ENCODE results near the gene CACFD1. TPM values are rescaled to one million over a fixed set of nuclear protein-coding genes. Genes with fewer than 3 reads are reported as not detected.

The CACFD1 gene
- polyA plus RNA-seq, 1 donor from 2014 or later: 75.4 TPM

GRCh38 chr9:133467101-133467500 lies 7.3 kb downstream of the CACFD1 start:
- no peaks in the 10 kb centered on the region for H3K9me3 ChIP-seq (ENCODE audit: low read length)
- H3K9ac ChIP-seq (ENCODE audit: low read length): no peak overlapping the region
- H4K20me1 ChIP-seq (ENCODE audit: insufficient read depth): peaks cover 3% of the 10 kb centered on the region
- H3K9me2 ChIP-seq (ENCODE audit: insufficient read depth, low read length): no peaks in the 10 kb centered on the region
- H2AFZ ChIP-seq (ENCODE audit: low read depth, low read length): no peak overlapping the region
- H3F3A ChIP-seq (ENCODE audit: insufficient read depth, low read length, poor library complexity, severe bottlenecking): no peaks in the 10 kb centered on the region
- no peak overlapping the region for H3K4me2 ChIP-seq (ENCODE audit: low read length)
- H3K79me2 ChIP-seq (replicated peaks; ENCODE audit: insufficient read depth, low read length): peaks cover 12% of the 10 kb centered on the region
- peaks cover 5% of the 10 kb centered on the region for H3K36me3 ChIP-seq (ENCODE audit: insufficient read depth, low read length)
- H3K27me3 ChIP-seq (ENCODE audit: insufficient read depth, low read depth, low read length): no peaks in the 10 kb centered on the region
- H3K27ac ChIP-seq (ENCODE audit: low read length): no peak overlapping the region
- no peak overlapping the region for H3K4me3 ChIP-seq (ENCODE audit: low read length)
- TF ChIP-seq MXI1 (conservative IDR thresholded peaks at IDR 0.05; ENCODE audit: poor library complexity, severe bottlenecking) (no peak), POLR2AphosphoS5 (IDR thresholded peaks at IDR 0.05) (no peak), SMC3 (conservative IDR thresholded peaks at IDR 0.05; ENCODE audit: poor library complexity) (no peak), EP300 (conservative IDR thresholded peaks at IDR 0.05; ENCODE audit: poor library complexity, severe bottlenecking) (no peak), CTCF (IDR thresholded peaks at IDR 0.05; ENCODE audit: poor library complexity, severe bottlenecking) (no peak), RAD21 (conservative IDR thresholded peaks at IDR 0.05) (no peak), REST (IDR thresholded peaks at IDR 0.05; ENCODE audit: borderline replicate concordance) (no peak), TAF1 (IDR thresholded peaks at IDR 0.05; ENCODE audit: low read depth) (no peak), EZH2 (IDR thresholded peaks at IDR 0.05; ENCODE audit: borderline replicate concordance, insufficient read depth, low read length, poor library complexity, severe bottlenecking) (no peak)

GRCh38 chr9:133468374-133468773 lies 8.6 kb downstream of the CACFD1 start:
- H3F3A ChIP-seq (ENCODE audit: insufficient read depth, low read length, poor library complexity, severe bottlenecking): no peaks in the 10 kb centered on the region
- H2AFZ ChIP-seq (ENCODE audit: low read depth, low read length): no peak overlapping the region
- no peaks in the 10 kb centered on the region for H3K9me3 ChIP-seq (ENCODE audit: low read length)
- H4K20me1 ChIP-seq (ENCODE audit: insufficient read depth): peaks cover 3% of the 10 kb centered on the region
- peaks cover 5% of the 10 kb centered on the region for H3K36me3 ChIP-seq (ENCODE audit: insufficient read depth, low read length)
- H3K79me2 ChIP-seq (replicated peaks; ENCODE audit: insufficient read depth, low read length): no peaks in the 10 kb centered on the region
- TF ChIP-seq REST (IDR thresholded peaks at IDR 0.05; ENCODE audit: borderline replicate concordance): no peak
- TF ChIP-seq POLR2AphosphoS5 (IDR thresholded peaks at IDR 0.05): peak; percentile 3
- no peaks in the 10 kb centered on the region for H3K27me3 ChIP-seq (ENCODE audit: insufficient read depth, low read depth, low read length)
- H3K4me3 ChIP-seq (ENCODE audit: low read length): no peak overlapping the region
- H3K9ac ChIP-seq (ENCODE audit: low read length): no peak overlapping the region
- no peak overlapping the region for H3K27ac ChIP-seq (ENCODE audit: low read length)
- no peaks in the 10 kb centered on the region for H3K9me2 ChIP-seq (ENCODE audit: insufficient read depth, low read length)
- no peak overlapping the region for H3K4me2 ChIP-seq (ENCODE audit: low read length)
